ENCODE results near the gene FBXO7. TPM values are rescaled to one million over a fixed set of nuclear protein-coding genes. Genes with fewer than 3 reads are reported as not detected.

FBXO7 gene
- total and polyA plus RNA-seq, 2 experiments from 2014 or later: 38.6 to 68.5 TPM

DNA sequence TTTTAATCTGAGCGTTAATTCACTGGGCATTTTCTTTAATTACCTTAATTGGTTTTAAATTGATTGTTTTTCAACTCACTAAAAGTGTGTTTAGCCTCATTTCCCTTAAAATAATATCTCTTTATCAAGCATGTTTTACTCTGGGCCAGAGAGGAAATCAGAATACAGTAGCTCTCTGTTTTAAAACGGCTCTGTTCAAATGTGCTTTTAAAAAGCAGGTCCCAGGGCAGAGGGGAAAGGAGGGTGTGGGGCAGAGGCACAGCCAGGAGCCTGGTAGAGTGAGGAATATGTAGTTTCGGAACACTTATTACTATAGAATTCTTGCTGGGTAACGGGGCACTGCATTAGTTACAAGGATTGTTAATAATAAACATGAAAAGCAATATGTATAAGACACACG is 47.6 kb downstream of the FBXO7 start (continued):
- no peak for TF ChIP-seq REST (IDR thresholded peaks at IDR 0.05; ENCODE audit: unreplicated experiment)
- TF ChIP-seq ZNF331 (CRISPR knock-in tag; IDR thresholded peaks at IDR 0.05; ENCODE audit: low read depth): no peak
- TF ChIP-seq EZH2phosphoT487 (IDR thresholded peaks at IDR 0.05; ENCODE audit: unreplicated experiment): no peak

DNA sequence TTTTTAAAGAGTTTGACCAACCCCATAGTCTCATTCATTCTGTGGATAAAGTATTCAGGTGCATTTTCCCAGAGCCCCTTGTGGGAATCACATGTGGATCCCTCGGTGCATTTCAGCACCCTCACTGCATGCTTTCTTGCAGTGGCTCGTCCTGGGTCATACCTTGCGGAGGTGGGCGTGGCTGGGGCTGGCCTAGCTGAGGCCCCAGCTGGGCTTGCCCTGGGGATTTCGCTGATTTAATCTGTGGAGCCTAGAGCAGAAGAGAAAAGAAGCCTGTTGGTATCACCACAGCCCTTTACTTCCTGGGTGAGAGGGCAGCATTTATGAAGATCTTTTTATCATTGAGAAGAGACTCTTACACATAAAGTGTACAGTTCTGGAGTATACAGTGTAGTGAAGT is 53.1 kb downstream of the FBXO7 start:
- no peak overlapping the region for H3K4me3 ChIP-seq
- no peak overlapping the region for H3K4me2 ChIP-seq
- no peaks in the 10 kb centered on the region for H3K27me3 ChIP-seq (ENCODE audit: insufficient read depth)
- peaks cover 13% of the 10 kb centered on the region; the same call in 2 of the 3 replicates for H3K4me1 Mint-ChIP-seq
- H3K9me2 ChIP-seq (ENCODE audit: insufficient read depth): no peaks in the 10 kb centered on the region
- peaks cover 2% of the 10 kb centered on the region; the same call in 1 of the 3 replicates for H3K9me3 Mint-ChIP-seq
- TF ChIP-seq ZNF114 (CRISPR knock-in tag; IDR thresholded peaks at IDR 0.05) (no peak), REST (IDR thresholded peaks at IDR 0.05; ENCODE audit: unreplicated experiment) (no peak), EZH2 (IDR thresholded peaks at IDR 0.05; ENCODE audit: low read depth, unreplicated experiment) (no peak), NANOG (IDR thresholded peaks at IDR 0.05; ENCODE audit: borderline replicate concordance) (no peak)
- H3K36me3 ChIP-seq (ENCODE audit: insufficient read depth): no peaks in the 10 kb centered on the region
- no peaks in the 10 kb centered on the region; the same call in 1 of the 2 replicates for H3F3A ChIP-seq (replicated peaks; ENCODE audit: low read depth)
- DNase-seq (ENCODE audit: low spot score): no peak
- peaks cover 10% of the 10 kb centered on the region for H3K27me3 Mint-ChIP-seq (ENCODE audit: insufficient read depth, low read depth, poor library complexity)
- no peaks in the 10 kb centered on the region for H3K79me2 ChIP-seq (replicated peaks; ENCODE audit: insufficient read depth)
- no peak overlapping the region for H2AFZ ChIP-seq
- no peak overlapping the region for H3K27ac Mint-ChIP-seq
- no peak overlapping the region for H3K27ac ChIP-seq (ENCODE audit: low read depth)
- H3K36me3 Mint-ChIP-seq (ENCODE audit: low read depth): 0 out of 3 replicates have a peak, but pooled peaks cover 6% of the 10 kb centered on the region
- H3K4me1 ChIP-seq (ENCODE audit: insufficient read depth): peaks cover 6% of the 10 kb centered on the region; the same call in 1 of the 2 replicates
- no peaks in the 10 kb centered on the region for H4K20me1 ChIP-seq (replicated peaks; ENCODE audit: insufficient read depth)
- no peak overlapping the region for H3K4me3 Mint-ChIP-seq
- ATAC-seq: no peak
